Measurements from ENCODE around the gene PLEKHH2.

Gene PLEKHH2

DNA sequence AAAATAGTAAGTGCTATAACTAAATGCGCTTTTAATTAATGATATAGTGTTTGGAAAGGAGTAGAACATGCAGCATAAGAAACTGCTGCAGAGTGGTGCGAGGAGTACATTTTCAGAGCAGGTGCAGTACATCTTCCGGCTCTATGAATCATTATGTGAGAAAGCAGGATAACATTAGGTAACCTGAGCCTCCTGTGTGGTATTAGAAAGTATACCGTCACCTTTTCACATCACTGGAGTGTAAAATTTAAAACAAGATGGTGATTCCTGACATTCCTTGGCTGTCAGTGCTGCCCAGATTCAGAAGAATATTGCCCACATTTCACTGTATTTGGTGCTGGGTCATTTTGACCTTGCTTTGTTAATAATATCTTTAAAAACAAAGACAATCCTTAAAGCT lies 128.9 kb downstream of the PLEKHH2 start:
- CTCF ChIA-PET = no interaction called here
- TF ChIP-seq SP1 (IDR thresholded peaks at IDR 0.05) = no peak
- no peak for TF ChIP-seq PKNOX1 (IDR thresholded peaks at IDR 0.05)
- no peak for TF ChIP-seq TARDBP (IDR thresholded peaks at IDR 0.05)
- TF ChIP-seq BHLHE40 (IDR thresholded peaks at IDR 0.05; ENCODE audit: borderline replicate concordance) = no peak
- no peak for TF ChIP-seq LEF1 (IDR thresholded peaks at IDR 0.05; ENCODE audit: borderline replicate concordance)
- no peak for TF ChIP-seq NFRKB (IDR thresholded peaks at IDR 0.05)
- no peak for DNase-seq (ENCODE audit: extremely low spot score)
- POLR2A ChIA-PET = no interaction called here

DNA sequence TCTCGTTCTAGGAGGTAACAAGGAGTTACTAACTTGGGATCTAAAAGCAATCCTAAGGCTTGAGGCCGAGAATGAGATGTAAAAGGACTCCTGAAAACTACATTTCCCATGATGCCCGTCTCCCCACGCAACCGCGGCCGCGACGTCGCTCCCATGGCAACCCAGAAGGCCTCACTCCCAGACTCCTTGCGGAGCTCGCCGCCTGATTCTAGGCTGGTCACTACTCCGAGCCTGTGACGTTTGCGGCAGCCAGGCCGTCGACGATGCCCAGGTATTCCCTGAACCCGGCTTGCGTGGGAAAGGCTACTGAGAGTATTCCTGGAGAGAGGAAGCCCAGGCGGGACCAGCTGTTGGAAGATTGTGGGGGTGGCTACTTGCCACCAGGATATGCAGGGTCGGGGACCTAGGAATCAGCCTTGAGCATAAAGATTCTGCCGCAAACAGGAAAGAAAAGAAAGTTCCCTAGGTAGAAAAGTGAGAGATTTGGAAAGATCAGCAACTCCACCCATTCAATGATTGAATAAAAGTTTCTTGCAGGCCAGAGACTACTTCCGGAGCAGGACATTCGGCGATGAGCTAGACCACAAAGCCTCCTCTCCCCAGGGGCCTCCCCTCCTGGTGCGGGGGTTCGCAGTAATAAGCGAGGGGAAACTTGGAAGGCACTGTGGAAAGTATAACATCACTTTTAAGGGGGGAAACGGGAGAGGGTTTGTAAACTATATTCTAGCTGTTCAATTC lies 137.0 kb downstream of the PLEKHH2 start, which contains the start of gene DYNC2LI1:
DYNC2LI1 (plus strand) TSS at position 164 of the 738 bp plus-strand sequence; CDS start at position 264, 100 bp downstream.
- peak; percentile 93 for DNase-seq (ENCODE audit: extremely low spot score)
- CTCF ChIA-PET = no interaction called here
- TF ChIP-seq CTBP1 (IDR thresholded peaks at IDR 0.05; ENCODE audit: borderline replicate concordance) (no peak), L3MBTL2 (conservative IDR thresholded peaks at IDR 0.05) (peak; percentile 79), NFRKB (IDR thresholded peaks at IDR 0.05) (no peak), PKNOX1 (IDR thresholded peaks at IDR 0.05) (no peak), SUZ12 (IDR thresholded peaks at IDR 0.05) (no peak)
- POLR2A ChIA-PET = interaction anchor here (0.6 to 1.5 kb wide), 6 partner anchors 8 to 137 kb away, joined by 3 to 5 read pairs (median 4); partner anchors contain the start of genes C1GALT1C1L and PLEKHH2

DNA sequence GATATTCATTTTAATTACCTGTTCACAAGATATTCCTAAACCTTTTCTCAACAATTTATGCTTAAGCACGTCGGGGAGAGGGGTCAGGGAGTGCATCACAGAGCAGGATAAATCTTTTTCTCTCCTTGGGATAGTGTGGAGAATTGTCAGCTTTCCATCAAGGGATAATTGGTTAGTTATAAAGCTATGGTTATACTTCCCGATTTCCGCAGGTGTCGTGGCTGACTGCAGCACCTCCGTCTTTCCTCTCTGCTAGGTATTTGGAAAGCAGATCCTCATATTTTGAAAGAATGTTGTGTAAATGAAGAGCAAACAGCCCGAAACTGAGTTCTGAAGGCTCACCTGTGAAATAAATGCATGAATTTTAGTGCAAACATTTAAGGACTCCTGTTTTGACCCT lies 137.6 kb downstream of the PLEKHH2 start:
- ChIA-PET CTCF (no interaction called here), POLR2A (interaction anchor here (1.2 to 1.5 kb wide), 5 partner anchors 12 to 138 kb away, joined by 3 to 5 read pairs (median 4); partner anchors contain the start of genes C1GALT1C1L and PLEKHH2)

DNA sequence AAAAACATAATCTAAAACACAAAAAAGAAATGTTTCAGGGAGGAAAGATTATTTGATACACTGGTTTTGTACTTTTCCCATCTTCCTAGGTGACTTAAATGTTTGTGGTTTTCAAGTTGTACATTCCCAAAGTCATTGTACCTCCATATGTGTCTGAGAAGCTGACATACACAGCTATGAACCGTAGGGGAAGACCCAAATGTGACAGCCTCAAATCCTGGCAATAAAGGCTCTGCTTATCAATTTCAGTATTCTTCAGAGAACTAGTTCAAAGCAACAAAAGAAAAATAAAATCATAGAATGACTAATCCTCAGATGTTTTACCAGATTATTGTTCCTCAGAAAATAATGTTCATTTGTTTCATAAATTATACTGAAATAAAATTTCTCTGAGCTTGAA lies 139.3 kb downstream of the PLEKHH2 start:
- ChIA-PET CTCF (no interaction called here), POLR2A (no interaction called here)
- TF ChIP-seq NFRKB (IDR thresholded peaks at IDR 0.05) (no peak), SUZ12 (IDR thresholded peaks at IDR 0.05) (no peak), PKNOX1 (IDR thresholded peaks at IDR 0.05) (no peak)
- DNase-seq (ENCODE audit: extremely low spot score) = no peak

More for the DNA sequence above, 137.6 kb downstream of the PLEKHH2 start:
- TF ChIP-seq BHLHE40 (IDR thresholded peaks at IDR 0.05; ENCODE audit: borderline replicate concordance) (no peak), SUZ12 (IDR thresholded peaks at IDR 0.05) (no peak), L3MBTL2 (conservative IDR thresholded peaks at IDR 0.05) (no peak), FOXM1 (IDR thresholded peaks at IDR 0.05; ENCODE audit: borderline replicate concordance) (no peak), SP1 (IDR thresholded peaks at IDR 0.05) (no peak), NFRKB (IDR thresholded peaks at IDR 0.05) (no peak), PKNOX1 (IDR thresholded peaks at IDR 0.05) (no peak), ZNF384 (IDR thresholded peaks at IDR 0.05) (no peak), FOXK2 (IDR thresholded peaks at IDR 0.05) (no peak), HDGF (IDR thresholded peaks at IDR 0.05; ENCODE audit: borderline replicate concordance) (no peak), FOXA1 (IDR thresholded peaks at IDR 0.05) (no peak), LEF1 (IDR thresholded peaks at IDR 0.05; ENCODE audit: borderline replicate concordance) (no peak), TARDBP (IDR thresholded peaks at IDR 0.05) (no peak), CTBP1 (IDR thresholded peaks at IDR 0.05; ENCODE audit: borderline replicate concordance) (no peak), ELF4 (IDR thresholded peaks at IDR 0.05) (no peak), ARNT (IDR thresholded peaks at IDR 0.05) (no peak)
- no peak for DNase-seq (ENCODE audit: extremely low spot score)

- TF ChIP-seq ZNF384 (IDR thresholded peaks at IDR 0.05) (no peak), ELF4 (IDR thresholded peaks at IDR 0.05) (no peak), SUZ12 (IDR thresholded peaks at IDR 0.05) (no peak), L3MBTL2 (conservative IDR thresholded peaks at IDR 0.05) (no peak), LEF1 (IDR thresholded peaks at IDR 0.05; ENCODE audit: borderline replicate concordance) (no peak), FOXA1 (IDR thresholded peaks at IDR 0.05) (no peak), SP1 (IDR thresholded peaks at IDR 0.05) (no peak), FOXM1 (IDR thresholded peaks at IDR 0.05; ENCODE audit: borderline replicate concordance) (no peak), BHLHE40 (IDR thresholded peaks at IDR 0.05; ENCODE audit: borderline replicate concordance) (no peak), ARNT (IDR thresholded peaks at IDR 0.05) (no peak), PKNOX1 (IDR thresholded peaks at IDR 0.05) (no peak), TARDBP (IDR thresholded peaks at IDR 0.05) (no peak), HDGF (IDR thresholded peaks at IDR 0.05; ENCODE audit: borderline replicate concordance) (no peak), FOXK2 (IDR thresholded peaks at IDR 0.05) (no peak), CTBP1 (IDR thresholded peaks at IDR 0.05; ENCODE audit: borderline replicate concordance) (no peak), NFRKB (IDR thresholded peaks at IDR 0.05) (no peak)
- DNase-seq (ENCODE audit: extremely low spot score) = no peak
- ChIA-PET CTCF (no interaction called here), POLR2A (no interaction called here)
Measured at GRCh38 chr2:43777306-43777926, 140.4 kb downstream of the PLEKHH2 start.

Measured in HEK293T (cell line).